Adrenal gland (tissue), 12 donors: ENCODE measurements around the gene JAZF1. TPM values are rescaled to one million over a fixed set of nuclear protein-coding genes. Genes with fewer than 3 reads are reported as not detected.
"Not testable (repeated sequence)": the region's sequence is repeated elsewhere in the genome, so short reads cannot be mapped to it uniquely, and the experiment has no call there.

Experiments
- DNase-seq, 7 donors: peaks; one replicate each; pipeline ENCODE4 v3.0.0-alpha.2; 2019 to 2020
- H3K27ac ChIP-seq, 5 donors: fragments of 200-600 bp; sonication (generic) in 4 of 5; 1 replicate in 3 of 5; 2 replicates in 2 of 5; pipeline versions ENCODE4 v1.5.1 to v1.8.0; 2016 to 2020; ENCODE audit warnings: mild to moderate bottlenecking in 1 of 5
- H3K27me3 ChIP-seq: fragments of 200-600 bp; 2 replicates; pipeline ENCODE4 v1.8.0; 2021
- H3K36me3 ChIP-seq, 2 donors: fragments of 200-600 bp; replicated peaks in 1 of 2; 1 replicate in 1 of 2; 2 replicates in 1 of 2; pipeline versions ENCODE4 v1.5.1 to v1.8.0; 2018 to 2022
- H3K4me1 ChIP-seq, 2 donors: fragments of 200-600 bp; replicated peaks in 1 of 2; 1 replicate in 1 of 2; 2 replicates in 1 of 2; pipeline versions ENCODE4 v1.5.1 to v1.8.0; 2018 to 2021
- H3K4me3 ChIP-seq, 4 donors: fragments of 200-600 bp; sonication (generic) in 3 of 4; one replicate each; pipeline ENCODE4 v1.5.1; 2016 to 2018
- H3K9me3 ChIP-seq, 3 donors: fragments of 200-600 bp; sonication (generic) in 1 of 3; replicated peaks in 1 of 3; 1 replicate in 2 of 3; 2 replicates in 1 of 3; pipeline versions ENCODE4 v1.5.1 to v1.8.0; 2016 to 2021
- POLR2A ChIP-seq, 2 donors: fragments of 450-650 bp; IDR thresholded peaks; one replicate each; pipeline ENCODE4 v1.6.1; 2017; ENCODE audit warnings: antibody characterized with exemption in 2 of 2, mild to moderate bottlenecking in 2 of 2, moderate library complexity in 1 of 2
- WGBS, 4 donors: extraction: QIAGEN DNeasy Blood & Tissue Kit in 2 of 4; methylation state at CpG; one replicate each; pipeline versions ENCODE4 v1.1.5 to v1.1.7; 2013 to 2017; 5-methylcytosine and 5-hydroxymethylcytosine counted together
- intact Hi-C, 2 donors: fragments of 100-400 bp; cut with DNase I; formaldehyde crosslinking; loops; one replicate each; pipeline versions ENCODE4 v1.14.1 to v1.15.0; 2022 to 2023
- polyA plus RNA-seq, 3 donors: library from polyadenylated mRNA; stranded (reverse); fragments of 200-250 nt in 2 of 3; fragments of 350-450 nt in 1 of 3; fragmentation: Illumina TruSeq in 1 of 3; extraction: RNeasy Lipid Tissue Mini Kit (QIAGEN cat#74804) in 1 of 3; gene quantifications; one replicate each; pipeline ENCODE4 v1.2.3, GENCODE V29; 2013 to 2014
- total RNA-seq, 9 donors: library from RNA; depleted of rRNA in 4 of 9; stranded (reverse); fragments of >200 nt in 4 of 9; fragments of 120-200 nt in 1 of 9; fragmentation: NEBNext Ultra II Directional in 1 of 9; extraction: Animal tissue kit (Norgen Biotek cat#: 25700) in 1 of 9; gene quantifications; one replicate each; pipeline versions ENCODE4 v1.1.0 to v1.2.4, GENCODE V29; 2013 to 2023
- TF ChIP-seq, protein P1 (sequence below), 6 experiments: fragments of 450-650 bp in 4 of 6; fragments of 200-600 bp in 2 of 6; sonication (generic) in 1 of 6; IDR thresholded peaks; 1 replicate in 5 of 6; 2 replicates in 1 of 6; pipeline versions ENCODE4 v1.5.1 to v1.8.0; 2016 to 2021; ENCODE audit warnings: antibody characterized with exemption in 6 of 6, mild to moderate bottlenecking in 2 of 6, moderate library complexity in 1 of 6
- donor health status: healthy with polysubstance abuse.
- donor health status: Bipolar disorder and iron deficiency.
- donor health status: DM: yes; HTN: yes; CAD: no.
- donor health status: DM: no; HTN: no; CAD: no.
- donor health status: DM: no; HTN: no; CAD: no.
- donor health status: DM: yes; HTN: yes; CAD: no.

The JAZF1 gene
- total and polyA plus RNA-seq, 12 donors = 18.5 to 192 (median 96.3) TPM

DNA sequence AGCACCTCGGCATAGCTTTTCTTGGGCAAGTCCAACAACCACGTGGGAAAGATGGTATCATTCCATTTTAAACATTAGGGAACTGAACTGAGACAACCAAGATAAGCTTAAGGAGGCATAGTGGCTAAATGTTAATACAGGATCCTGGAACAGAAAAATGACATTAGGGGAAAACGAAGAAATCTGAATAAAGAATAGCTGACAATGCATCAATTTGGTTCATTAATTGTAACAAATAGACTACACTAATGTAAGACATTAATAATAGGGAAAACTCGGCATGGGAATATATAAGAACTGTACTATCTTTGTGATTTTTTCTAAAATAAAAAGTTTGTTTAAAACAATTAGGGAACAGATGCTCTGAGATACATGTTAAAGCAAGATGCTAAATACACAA, 165.4 kb downstream of the JAZF1 start:
- no peaks in the 10 kb centered on the region for H3K36me3 ChIP-seq
- no peak for TF ChIP-seq POLR2A (IDR thresholded peaks at IDR 0.05)
- TF ChIP-seq, protein P1, sequence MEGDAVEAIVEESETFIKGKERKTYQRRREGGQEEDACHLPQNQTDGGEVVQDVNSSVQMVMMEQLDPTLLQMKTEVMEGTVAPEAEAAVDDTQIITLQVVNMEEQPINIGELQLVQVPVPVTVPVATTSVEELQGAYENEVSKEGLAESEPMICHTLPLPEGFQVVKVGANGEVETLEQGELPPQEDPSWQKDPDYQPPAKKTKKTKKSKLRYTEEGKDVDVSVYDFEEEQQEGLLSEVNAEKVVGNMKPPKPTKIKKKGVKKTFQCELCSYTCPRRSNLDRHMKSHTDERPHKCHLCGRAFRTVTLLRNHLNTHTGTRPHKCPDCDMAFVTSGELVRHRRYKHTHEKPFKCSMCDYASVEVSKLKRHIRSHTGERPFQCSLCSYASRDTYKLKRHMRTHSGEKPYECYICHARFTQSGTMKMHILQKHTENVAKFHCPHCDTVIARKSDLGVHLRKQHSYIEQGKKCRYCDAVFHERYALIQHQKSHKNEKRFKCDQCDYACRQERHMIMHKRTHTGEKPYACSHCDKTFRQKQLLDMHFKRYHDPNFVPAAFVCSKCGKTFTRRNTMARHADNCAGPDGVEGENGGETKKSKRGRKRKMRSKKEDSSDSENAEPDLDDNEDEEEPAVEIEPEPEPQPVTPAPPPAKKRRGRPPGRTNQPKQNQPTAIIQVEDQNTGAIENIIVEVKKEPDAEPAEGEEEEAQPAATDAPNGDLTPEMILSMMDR (IDR thresholded peaks at IDR 0.05) = no peak
- H3K4me1 ChIP-seq = peaks cover 0 to 4% of the 10 kb centered on the region in 2 donors
- H3K4me3 ChIP-seq = no peak overlapping the region
- no peak overlapping the region for H3K27ac ChIP-seq
- intact Hi-C loops = loop anchor here (10.0 kb wide), 3 partner anchors 90 to 820 kb away; partner anchors contain the start of gene HOXA13 (in 1 of the 2)
- H3K9me3 ChIP-seq = no peaks in the 10 kb centered on the region
- DNase-seq = no peak
- no peaks in the 10 kb centered on the region for H3K27me3 ChIP-seq
- 89 to 93% (median 93%) methylated on average over 4 of the region's 4 CpGs for WGBS, 4 donors

DNA sequence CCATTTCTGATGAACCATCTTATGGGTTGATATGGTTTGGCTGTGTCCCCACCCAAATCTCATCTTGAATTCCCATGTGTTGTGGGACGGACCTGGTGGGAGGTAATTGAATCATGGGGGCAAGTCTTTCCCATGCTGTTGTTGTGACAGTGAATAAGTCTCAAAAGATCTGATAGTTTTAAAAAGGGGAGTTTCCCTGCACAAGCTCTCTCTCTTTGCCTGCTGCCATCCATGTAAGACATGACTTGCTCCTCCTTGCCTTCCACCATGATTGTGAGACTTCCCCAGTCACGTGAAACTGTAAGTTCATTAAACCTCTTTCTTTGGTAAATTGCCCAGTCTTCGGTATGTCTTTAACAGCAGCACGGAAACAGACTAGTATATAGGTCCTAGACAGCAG, 166.3 kb downstream of the JAZF1 start:
- 98 to 100% (median 99%) methylated on average over 4 of the region's 4 CpGs for WGBS, 4 donors
- not testable (repeated sequence) for H3K4me3 ChIP-seq, H3K4me1 ChIP-seq, DNase-seq, H3K27me3 ChIP-seq, H3K27ac ChIP-seq, H3K36me3 ChIP-seq, H3K9me3 ChIP-seq
- intact Hi-C loops = loop anchor here (10.0 kb wide), 3 partner anchors 90 to 820 kb away; partner anchors contain the start of gene HOXA13 (in 1 of the 2)

DNA sequence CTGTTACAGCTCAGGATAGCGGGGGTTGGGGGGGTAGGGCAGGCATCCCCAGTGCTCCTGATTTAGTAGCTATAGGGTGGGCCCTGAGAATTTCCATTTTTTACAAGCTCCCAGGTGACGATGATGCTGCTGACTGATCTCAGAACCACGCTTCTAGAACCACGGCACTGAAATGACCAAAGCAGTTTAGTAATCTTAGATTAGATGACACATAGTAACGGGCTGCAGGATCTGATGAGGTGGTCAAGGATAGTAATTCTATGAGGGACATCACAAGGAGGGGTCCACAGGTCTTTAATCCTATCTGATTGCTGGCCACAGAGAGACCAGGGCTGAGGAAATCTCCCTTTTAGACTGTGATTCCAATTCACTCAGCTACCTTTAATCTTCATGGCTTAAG, 167.2 kb downstream of the JAZF1 start:
- H3K27ac ChIP-seq = no peak overlapping the region
- H3K4me3 ChIP-seq = no peak overlapping the region
- WGBS, 4 donors = 93 to 98% (median 98%) methylated on average over 5 of the region's 5 CpGs
- H3K4me1 ChIP-seq = no peaks in the 10 kb centered on the region
- no peaks in the 10 kb centered on the region for H3K27me3 ChIP-seq
- no peaks in the 10 kb centered on the region for H3K36me3 ChIP-seq
- DNase-seq = no peak
- intact Hi-C loops = loop anchor here (10.0 kb wide), 3 partner anchors 89 to 819 kb away; partner anchors contain the start of gene HOXA13 (in 1 of the 2)
- no peaks in the 10 kb centered on the region for H3K9me3 ChIP-seq
- TF ChIP-seq, protein P1 (IDR thresholded peaks at IDR 0.05) = no peak
- TF ChIP-seq POLR2A (IDR thresholded peaks at IDR 0.05) = no peak

DNA sequence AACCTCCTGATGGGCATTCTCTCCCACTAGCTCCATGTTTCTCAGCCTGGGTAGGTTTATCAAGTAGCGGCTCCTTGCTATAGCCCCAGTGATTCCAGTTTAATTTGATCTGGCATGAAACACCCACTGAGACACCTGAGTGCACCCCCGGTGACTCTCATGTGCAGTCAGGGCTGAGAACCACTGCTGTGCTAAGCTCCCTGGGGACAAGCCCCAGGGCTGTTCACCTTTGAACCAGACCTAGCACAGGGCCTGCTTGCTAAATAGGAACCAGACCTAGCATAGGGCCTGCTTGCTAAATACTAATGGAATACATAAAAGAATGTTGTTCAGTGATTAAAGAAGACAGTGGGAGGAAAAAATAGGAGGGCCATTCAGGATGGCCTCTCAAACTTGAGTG, 167.6 kb downstream of the JAZF1 start:
- TF ChIP-seq, protein P1 (IDR thresholded peaks at IDR 0.05) = no peak
- no peak for TF ChIP-seq POLR2A (IDR thresholded peaks at IDR 0.05)
- Histone ChIP-seq H3K4me3 (no peak overlapping the region), H3K27ac (no peak overlapping the region), H3K27me3 (no peaks in the 10 kb centered on the region), H3K9me3 (no peaks in the 10 kb centered on the region), H3K36me3 (no peaks in the 10 kb centered on the region), H3K4me1 (no peaks in the 10 kb centered on the region)
- 95 to 100% (median 99%) methylated on average over 1 to 2 of the region's 2 CpGs for WGBS, 4 donors
- DNase-seq = no peak
- intact Hi-C loops = loop anchor here (10.0 kb wide), 3 partner anchors 88 to 818 kb away; partner anchors contain the start of gene HOXA13 (in 1 of the 2)

DNA sequence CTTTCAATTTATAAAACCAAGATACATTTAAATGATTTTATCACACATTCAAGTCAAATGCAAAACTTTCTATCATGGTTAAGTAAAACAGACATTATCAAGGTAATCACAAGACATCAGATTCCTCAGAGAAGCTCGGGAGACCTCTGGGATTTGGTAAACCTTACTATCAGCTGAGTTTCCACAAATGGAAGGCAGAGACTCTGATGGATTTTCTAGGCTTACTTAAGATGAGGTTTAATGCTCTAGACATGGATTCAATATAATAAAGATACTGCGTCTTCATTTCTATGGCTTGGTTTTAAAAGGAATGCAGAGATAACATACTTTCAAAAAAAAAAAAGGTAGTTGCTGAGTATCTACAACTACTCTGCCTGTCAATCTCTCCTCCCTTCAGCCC, 171.7 kb downstream of the JAZF1 start:
- intact Hi-C loops = no loop called here
- no peak for DNase-seq
- 77 to 96% (median 87%) methylated on average over 2 of the region's 2 CpGs for WGBS, 4 donors
- TF ChIP-seq, protein P1 (IDR thresholded peaks at IDR 0.05) = no peak
- TF ChIP-seq POLR2A (IDR thresholded peaks at IDR 0.05) = no peak
- H3K4me3 ChIP-seq = no peak overlapping the region
- no peak overlapping the region for H3K27ac ChIP-seq
- no peaks in the 10 kb centered on the region for H3K27me3 ChIP-seq
- H3K4me1 ChIP-seq = peaks cover 0 to 10% of the 10 kb centered on the region in 2 donors
- no peaks in the 10 kb centered on the region for H3K36me3 ChIP-seq
- H3K9me3 ChIP-seq = no peaks in the 10 kb centered on the region
